ENCODE results near the gene MMD.
"Not testable (repeated sequence)": the region's sequence is repeated elsewhere in the genome, so short reads cannot be mapped to it uniquely, and the experiment has no call there.

The MMD gene

DNA sequence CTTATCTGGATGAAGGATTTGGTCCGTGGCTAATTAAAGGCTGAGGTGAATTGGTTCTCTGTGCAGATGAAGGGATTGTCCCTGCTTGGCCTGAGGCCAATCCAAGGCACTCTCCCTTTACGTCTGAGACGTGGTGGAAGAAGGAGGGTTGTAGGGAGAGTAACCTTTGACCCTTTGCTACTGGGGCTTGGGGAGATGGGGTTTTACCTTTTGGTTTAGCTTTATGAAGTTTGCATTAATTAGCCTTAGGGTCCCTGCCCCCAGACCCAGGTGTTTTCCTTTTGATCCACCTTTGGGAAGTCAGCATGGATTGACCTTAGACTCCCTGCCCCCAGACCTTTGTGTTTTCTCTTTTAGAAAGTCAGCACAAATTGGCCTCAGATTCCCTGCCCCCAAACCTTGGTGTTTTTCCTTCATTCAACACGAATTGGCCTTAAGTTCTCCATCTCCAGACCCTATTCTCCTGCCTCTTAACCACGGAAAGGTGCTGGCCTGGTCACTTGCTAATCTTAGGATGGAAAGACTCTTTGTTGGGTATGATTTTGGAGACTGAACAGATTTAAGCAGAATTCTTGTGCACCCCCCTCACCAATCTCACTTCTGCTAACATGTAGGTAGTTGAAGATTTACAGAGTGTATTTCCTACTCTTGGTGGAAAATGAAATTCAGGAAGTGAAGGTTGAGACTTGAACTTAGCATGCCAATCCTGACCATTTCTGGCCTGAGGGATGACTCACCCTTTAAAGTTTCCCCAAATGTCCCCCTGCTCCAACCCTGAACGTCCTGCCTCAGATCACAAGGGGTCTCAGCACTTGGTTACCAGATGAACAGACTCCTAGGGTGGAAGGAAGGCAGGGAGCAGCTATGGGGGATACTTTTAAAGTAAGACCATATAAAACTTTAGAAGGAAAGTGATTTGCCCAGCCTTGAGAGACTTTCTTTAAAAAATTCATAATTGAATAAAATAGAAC, 23.1 kb upstream of the MMD start:
- DNase-seq (ENCODE audit: low read depth in 2 of 2) = no peak

DNA sequence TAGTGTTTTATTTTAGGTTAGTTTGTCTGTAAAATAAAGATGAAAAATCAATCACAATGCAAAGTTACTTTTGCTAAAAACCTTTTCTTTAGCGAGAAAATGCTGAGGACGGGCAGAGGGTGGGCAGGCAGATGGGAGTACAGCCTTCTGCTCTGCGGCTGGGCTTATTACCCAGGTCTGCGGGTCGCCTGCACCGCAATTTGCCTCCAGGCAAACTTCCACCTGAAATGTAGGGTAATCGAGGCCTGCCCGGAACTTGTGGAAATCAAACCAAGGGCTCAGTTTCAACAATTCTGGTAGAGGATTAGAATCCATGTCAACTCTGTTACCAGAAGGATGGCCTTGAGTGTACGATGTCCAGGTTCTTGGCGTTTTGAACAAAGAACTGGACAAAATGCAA, 22.3 kb upstream of the MMD start:
- no peak for DNase-seq (ENCODE audit: low read depth in 2 of 2)

DNA sequence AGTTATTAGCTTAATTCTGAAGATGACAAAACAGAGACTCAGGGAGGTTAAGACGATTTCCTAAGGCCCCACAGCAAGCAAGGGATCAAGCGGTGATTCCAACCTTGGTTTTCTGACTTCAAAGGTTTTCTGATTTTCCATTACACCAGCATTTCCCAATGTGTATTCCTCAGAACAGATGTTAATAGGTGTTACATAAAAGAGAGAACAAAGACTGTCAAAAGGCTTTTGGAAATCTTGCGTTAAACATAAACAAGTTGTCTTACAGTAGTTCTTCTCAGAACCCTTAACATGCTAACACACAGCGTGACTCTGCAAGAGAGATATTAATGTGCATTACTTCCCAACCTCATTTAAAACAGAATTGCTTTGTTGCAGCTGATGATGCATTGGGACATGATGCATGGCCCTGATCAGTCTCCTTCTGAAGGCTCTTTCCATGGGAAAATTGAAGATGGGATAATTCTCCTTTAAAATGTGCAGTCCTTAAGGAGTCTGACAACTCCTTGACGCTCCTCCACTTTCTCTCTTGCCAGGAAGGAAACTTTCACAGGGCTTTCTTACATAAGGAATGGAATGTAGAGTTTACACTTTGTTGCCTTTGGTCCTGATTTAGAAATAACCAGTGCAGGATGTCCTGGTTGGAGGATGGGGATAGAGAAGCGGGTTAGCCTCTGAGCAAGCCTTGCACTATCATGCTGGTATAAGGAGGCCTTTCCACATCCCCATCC, 21.5 kb upstream of the MMD start:
- no peak for DNase-seq (ENCODE audit: low read depth in 2 of 2)

DNA sequence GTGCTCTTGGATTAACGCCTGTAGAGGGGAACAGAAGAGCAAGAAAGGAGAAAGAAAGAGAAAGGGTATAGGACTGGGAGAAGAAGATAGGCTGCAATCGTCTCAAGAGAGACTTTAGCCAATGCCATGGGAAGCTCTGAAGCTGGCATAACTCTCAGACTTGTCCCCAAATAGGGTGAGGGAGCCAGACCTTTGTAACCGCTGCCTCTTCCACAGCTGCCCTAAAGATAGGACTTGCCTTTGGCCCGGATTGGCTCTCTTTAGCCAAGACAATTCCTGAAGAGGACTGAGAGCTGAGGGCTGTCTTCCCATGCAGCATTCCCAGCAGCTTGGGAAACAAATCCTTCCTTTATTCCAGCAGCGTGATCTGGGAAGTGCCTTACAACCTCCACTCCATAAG, 20.8 kb upstream of the MMD start:
- DNase-seq (ENCODE audit: low read depth in 2 of 2) = no peak

- no peak for DNase-seq (ENCODE audit: low read depth in 2 of 2)
These were observed 19.9 kb upstream of the MMD start for GRCh38 chr17:55441544-55441943.

DNA sequence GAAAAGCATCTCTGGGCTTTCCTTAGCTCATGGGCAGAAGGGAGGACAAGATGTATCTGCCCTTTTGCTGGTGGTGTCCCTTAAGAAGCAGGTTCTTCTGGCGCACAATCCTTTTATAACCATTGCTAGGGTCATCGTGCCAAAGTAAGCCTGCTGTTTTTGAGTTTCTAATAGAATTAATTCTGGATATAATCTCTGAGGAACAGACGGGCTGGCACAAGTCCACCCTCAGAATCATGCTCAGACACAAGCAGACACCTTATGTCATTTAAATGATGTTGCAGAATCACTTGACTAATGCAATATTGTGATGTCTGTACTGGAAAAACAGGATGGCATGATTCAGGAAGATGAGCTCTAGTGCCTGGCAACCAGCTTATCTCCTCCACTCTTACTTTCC, 18.8 kb upstream of the MMD start:
- no peak for DNase-seq (ENCODE audit: low read depth in 2 of 2)

GRCh38 chr17:55437159-55437605, 15.5 kb upstream of the MMD start:
- no peak for DNase-seq (ENCODE audit: low read depth in 2 of 2)

- DNase-seq (ENCODE audit: low read depth in 2 of 2) = no peak
These were observed 14.9 kb upstream of the MMD start for GRCh38 chr17:55436224-55437158.

DNA sequence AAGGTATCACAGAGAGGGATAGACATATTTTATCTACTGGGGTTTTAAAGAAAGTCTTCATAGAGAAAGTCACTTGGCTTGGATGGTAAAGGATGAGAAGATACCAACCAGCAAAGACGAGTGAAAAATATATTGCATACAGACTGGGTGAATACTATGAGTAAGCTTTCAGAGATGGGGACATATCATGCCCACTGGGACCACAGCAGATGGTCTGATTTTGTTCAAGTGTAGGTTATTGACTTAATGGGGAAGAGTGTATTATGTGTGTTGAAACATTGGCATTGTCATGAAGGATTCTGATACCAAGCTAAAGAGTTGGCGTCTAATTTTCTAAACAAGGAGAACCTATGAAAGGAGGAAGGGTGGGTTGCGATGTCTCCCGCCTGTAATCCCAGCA, 13.8 kb upstream of the MMD start:
- DNase-seq (ENCODE audit: low read depth in 2 of 2) = no peak

- DNase-seq (ENCODE audit: low read depth in 2 of 2) = no peak
These were observed 13.1 kb upstream of the MMD start for GRCh38 chr17:55434721-55435120.

- no peak for DNase-seq (ENCODE audit: low read depth in 2 of 2)
These were observed 12.2 kb upstream of the MMD start for GRCh38 chr17:55433629-55434422.

GRCh38 chr17:55433029-55433628, 11.5 kb upstream of the MMD start:
- DNase-seq (ENCODE audit: low read depth in 2 of 2) = no peak

GRCh38 chr17:55432358-55433028, 10.9 kb upstream of the MMD start:
- no peak for DNase-seq (ENCODE audit: low read depth in 2 of 2)

GRCh38 chr17:55431914-55432313, 10.3 kb upstream of the MMD start:
- DNase-seq (ENCODE audit: low read depth in 2 of 2) = not testable (repeated sequence)

DNA sequence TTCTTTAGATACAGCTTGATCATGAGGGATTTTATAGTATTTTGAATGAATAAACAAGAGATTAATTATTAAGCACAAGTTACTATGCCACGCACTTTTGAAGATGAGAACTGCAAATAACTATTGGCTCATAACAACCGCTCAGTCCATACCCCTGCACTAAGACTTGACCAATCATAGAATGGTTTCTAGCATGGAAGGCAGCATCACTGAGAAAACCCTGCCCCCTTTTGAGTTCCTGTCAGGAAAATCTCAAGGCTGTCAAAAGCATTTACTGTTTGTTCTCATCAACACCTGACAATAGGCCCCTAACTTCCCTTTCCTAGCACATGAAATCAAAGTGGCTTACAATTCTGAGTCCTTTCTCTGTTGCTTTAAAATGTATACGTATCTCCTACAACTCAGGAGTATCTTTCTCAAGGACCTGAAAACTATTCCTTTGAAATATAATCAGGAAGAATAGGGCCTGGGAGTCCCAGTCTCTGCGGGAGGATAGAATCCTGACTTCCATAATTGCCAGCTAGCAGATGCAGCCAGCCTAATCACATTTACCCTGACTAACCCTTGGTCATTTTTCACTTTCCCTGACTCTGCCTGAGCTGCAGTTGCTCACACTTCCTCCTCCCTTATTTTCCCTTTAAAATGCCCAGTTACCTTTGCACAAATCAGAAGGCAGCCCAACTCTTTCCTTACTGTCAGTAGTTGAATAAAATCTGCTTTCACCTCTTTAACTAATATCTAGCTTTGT, 9.1 kb upstream of the MMD start:
- no peak for DNase-seq (ENCODE audit: low read depth in 2 of 2)

DNA sequence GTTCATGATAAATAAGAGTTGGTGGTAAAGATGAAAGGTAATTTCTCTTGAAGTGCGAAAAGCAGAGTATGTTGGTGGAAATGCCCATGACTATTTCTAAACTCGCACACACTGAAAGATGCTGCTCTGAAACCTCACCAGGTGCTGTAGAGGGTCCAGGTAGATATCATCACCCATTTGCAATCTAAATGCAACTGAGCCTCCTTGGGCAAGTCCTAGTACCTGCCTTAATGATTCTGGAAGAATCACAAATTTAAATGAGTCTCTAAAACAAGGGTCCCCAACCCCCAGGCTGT, 5.9 kb upstream of the MMD start:
- no peak for DNase-seq (ENCODE audit: low read depth in 2 of 2)

GRCh38 chr17:55426851-55427586, 5.4 kb upstream of the MMD start:
- DNase-seq (ENCODE audit: low read depth in 2 of 2) = no peak

DNA sequence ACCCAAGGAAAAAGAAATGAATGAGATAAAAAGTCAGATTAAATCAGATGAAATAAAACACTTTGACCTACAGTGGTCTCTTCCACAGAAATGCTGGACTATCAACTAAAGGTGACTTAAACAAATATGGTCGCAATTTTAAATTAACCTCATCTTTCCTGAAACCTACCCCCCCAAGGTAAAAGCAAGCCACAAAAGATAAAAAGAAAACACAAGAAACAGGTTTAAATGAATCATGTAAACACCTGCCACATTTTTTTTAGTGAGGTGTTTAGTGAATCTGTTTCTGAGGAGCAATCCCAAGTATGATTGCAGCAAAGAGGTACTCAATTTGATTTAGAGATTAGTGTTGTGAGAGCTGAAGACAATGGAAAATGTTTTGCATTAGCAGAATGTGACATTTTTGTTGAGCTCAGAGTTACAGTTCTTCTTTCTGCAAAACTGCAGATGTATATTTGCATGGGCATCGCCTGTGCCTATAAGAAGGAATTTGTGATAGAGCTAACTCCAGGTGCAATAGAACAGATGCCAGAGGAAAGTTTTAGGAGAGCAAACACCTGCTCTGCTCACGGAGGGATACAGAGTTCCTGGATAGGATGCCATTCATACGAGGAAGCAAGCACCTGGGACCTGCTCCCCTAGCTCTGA, 3.4 kb upstream of the MMD start:
- DNase-seq (ENCODE audit: low read depth in 2 of 2) = no peak
